HG02798 (cell line): Measurements from ENCODE around the gene PKD1L1.
A peak's percentile ranks its signal among the peaks of the same experiment; 100 is the strongest.
"Not testable (repeated sequence)": the region's sequence is repeated elsewhere in the genome, so short reads cannot be mapped to it uniquely, and the experiment has no call there.

Source experiments
- ATAC-seq: cut with Tn5 transposase; IDR thresholded peaks from one replicate; pipeline ENCODE4 v1.9.1; 2021; ENCODE audit warnings: mild to moderate bottlenecking; ENCODE audit not compliant: unreplicated experiment, poor library complexity

PKD1L1 gene

GRCh38 chr7:47940088-47941013 lies 7.9 kb downstream of the PKD1L1 start:
- no peak for ATAC-seq

GRCh38 chr7:47939425-47940036 lies 8.7 kb downstream of the PKD1L1 start:
- no peak for ATAC-seq

- ATAC-seq = no peak
Measured at GRCh38 chr7:47938574-47939165, 9.6 kb downstream of the PKD1L1 start.

- peak; percentile 48 for ATAC-seq
Measured at GRCh38 chr7:47937711-47938573, 10.3 kb downstream of the PKD1L1 start.

GRCh38 chr7:47937065-47937687 lies 11.1 kb downstream of the PKD1L1 start:
- ATAC-seq = peak; percentile 95

GRCh38 chr7:47936323-47936722 lies 11.9 kb downstream of the PKD1L1 start:
- no peak for ATAC-seq

- no peak for ATAC-seq
Measured at GRCh38 chr7:47935336-47935735, 12.9 kb downstream of the PKD1L1 start.

- ATAC-seq = no peak
Measured at GRCh38 chr7:47934831-47935230, 13.4 kb downstream of the PKD1L1 start.

- ATAC-seq = no peak
Measured at GRCh38 chr7:47933215-47933614, 15.1 kb downstream of the PKD1L1 start.

- no peak for ATAC-seq
Measured at GRCh38 chr7:47932466-47933037, 15.7 kb downstream of the PKD1L1 start.

GRCh38 chr7:47932016-47932415 lies 16.2 kb downstream of the PKD1L1 start:
- ATAC-seq = no peak

GRCh38 chr7:47931005-47932004 lies 17.0 kb downstream of the PKD1L1 start:
- ATAC-seq = no peak

GRCh38 chr7:47924266-47924665 lies 24.0 kb downstream of the PKD1L1 start:
- no peak for ATAC-seq

- ATAC-seq = not testable (repeated sequence)
Measured at GRCh38 chr7:47923081-47923875, 25.0 kb downstream of the PKD1L1 start.

- not testable (repeated sequence) for ATAC-seq
Measured at GRCh38 chr7:47916514-47916913, 31.8 kb downstream of the PKD1L1 start.

- ATAC-seq = no peak
Measured at GRCh38 chr7:47915616-47915976, 32.7 kb downstream of the PKD1L1 start.

GRCh38 chr7:47914717-47915615 lies 33.3 kb downstream of the PKD1L1 start:
- no peak for ATAC-seq
